NCI-H2107 treated with DMSO at 0.1 percent for 48 hours (cell line): Measurements from ENCODE around the gene FLT1.

ENCODE experiments used
- DNase-seq: peaks from one replicate; lab custom pipeline; 2025; ENCODE audit not compliant: unreplicated experiment; lab: John Stamatoyannopoulos, UW

The FLT1 gene

GRCh38 chr13:28488376-28489005 lies 6.4 kb downstream of the FLT1 start:
- DNase-seq, result no peak

DNA sequence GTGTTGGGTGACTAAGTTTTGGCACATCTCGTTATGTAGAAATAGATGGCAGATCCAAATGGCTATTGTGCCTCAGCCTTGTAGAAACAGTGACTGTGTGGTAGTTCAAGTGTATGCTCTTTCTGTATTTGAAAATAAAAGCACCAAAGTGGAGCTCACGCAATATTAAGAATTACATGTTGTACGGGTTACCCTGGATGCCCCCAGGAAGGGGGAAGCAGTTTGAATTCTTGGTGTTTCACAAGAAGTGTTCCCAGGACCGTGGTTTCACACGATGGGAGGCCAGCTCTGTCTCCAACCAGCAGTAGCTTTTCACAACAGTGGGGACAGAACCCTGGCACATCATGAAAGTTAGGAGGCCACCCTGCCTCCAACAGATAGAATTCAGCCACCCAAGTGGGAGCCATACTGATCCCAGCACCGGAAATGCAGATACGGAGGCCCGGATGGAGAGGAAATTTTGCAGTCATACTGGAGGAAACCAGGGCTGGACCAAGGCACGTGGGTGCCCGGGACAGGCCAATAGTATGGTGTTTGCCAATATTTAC lies 8.9 kb downstream of the FLT1 start:
- DNase-seq, result no peak

GRCh38 chr13:28485551-28485950 lies 9.4 kb downstream of the FLT1 start:
- DNase-seq, result no peak

DNA sequence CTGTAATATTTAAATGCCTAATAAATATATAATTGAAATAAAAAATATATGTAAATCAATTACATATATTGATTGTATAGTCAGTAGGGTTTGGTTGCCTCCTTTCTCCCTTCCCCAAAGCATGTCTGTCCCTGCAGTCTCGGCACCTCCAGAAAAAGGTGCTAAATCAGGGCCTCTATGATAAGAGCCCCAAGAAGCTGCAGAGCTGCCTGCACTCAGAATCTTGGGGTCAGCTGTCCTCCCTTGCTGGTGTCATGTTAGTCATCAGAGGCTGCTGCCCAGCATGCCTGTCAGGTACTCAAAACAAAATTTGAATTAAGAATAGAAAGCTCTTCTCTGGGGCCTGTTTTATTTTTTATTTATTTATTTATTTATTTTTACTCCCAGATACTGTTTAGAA lies 9.8 kb downstream of the FLT1 start:
- DNase-seq, result no peak

DNA sequence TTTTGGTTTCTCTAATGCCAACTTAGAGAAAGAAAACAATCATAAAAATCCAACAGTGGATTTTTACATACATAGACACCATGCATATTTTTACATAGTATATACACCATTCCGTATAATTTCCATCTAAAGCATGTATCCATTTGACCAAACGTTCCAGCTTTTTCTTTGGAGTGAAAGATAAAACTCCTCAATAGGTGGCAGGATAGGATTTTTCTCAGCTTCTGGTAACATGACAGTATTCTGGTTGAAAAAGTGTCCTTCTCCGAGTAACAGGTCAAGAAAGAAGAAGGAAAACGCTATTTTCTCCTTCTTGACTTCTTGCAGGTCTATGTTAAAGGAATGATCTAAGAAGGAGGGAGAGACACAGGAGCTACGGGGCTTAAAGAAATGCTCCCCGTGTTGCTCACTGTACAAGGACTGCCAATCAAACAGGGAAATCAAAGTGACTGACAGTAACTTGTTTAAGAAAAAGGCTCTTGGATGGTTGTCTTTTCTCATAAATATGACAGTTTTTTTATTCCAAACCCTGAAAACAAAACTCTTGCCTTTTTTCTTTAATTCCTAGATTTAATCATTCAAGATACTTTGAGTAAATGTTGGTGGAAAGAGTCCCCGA lies 11.5 kb downstream of the FLT1 start:
- no peak for DNase-seq

DNA sequence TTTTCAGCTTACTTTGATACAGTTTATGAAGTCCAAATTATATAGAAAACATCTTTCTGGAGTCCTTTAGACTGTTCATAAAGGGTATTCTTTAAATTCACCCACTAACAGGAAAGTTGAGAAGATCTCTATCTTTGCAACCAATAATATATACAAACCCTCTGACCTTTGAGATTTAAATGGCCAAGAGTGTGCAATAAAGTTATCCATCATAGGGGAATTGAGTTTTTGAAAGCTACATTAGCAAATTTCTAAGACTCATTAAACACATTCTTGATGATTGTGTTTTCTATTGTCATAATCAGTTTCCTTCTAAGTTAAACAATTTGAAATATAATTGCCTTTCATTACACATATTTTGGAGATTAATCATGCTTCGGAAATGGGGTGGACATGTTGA lies 15.9 kb downstream of the FLT1 start:
- no peak for DNase-seq

DNA sequence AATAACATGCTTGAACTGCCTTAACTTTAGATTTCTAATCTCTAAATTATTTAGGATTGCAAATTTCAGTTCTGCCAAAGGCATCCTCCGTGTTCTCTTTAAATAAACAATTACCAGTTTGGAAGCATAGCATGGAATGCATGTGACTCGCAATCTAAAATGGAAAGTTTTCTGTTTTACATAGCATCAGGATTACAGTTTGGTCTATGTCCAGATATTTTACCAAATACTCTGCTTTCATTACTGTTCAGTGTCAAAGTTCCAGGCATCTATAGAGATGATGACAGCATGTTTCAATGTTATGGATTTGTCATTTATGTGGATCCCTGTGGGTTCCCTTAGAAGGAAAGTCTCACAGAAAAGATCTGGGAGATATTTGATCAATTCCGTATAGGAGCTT lies 16.8 kb downstream of the FLT1 start:
- no peak for DNase-seq

DNA sequence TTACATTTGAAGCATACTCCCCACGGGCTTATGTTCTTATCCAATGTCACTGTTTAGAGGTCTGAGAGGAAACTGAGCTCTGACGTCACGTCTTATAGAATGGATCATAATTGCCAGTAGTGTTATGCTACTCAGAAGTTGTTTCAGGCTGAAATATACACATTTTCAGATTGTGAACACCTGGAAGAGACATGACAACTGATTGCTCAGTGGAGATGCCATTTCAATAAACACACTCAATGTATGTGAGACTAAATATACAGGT lies 17.3 kb downstream of the FLT1 start:
- DNase-seq, result no peak

- DNase-seq, result no peak
Measured at GRCh38 chr13:28476919-28477708, 17.8 kb downstream of the FLT1 start.

DNA sequence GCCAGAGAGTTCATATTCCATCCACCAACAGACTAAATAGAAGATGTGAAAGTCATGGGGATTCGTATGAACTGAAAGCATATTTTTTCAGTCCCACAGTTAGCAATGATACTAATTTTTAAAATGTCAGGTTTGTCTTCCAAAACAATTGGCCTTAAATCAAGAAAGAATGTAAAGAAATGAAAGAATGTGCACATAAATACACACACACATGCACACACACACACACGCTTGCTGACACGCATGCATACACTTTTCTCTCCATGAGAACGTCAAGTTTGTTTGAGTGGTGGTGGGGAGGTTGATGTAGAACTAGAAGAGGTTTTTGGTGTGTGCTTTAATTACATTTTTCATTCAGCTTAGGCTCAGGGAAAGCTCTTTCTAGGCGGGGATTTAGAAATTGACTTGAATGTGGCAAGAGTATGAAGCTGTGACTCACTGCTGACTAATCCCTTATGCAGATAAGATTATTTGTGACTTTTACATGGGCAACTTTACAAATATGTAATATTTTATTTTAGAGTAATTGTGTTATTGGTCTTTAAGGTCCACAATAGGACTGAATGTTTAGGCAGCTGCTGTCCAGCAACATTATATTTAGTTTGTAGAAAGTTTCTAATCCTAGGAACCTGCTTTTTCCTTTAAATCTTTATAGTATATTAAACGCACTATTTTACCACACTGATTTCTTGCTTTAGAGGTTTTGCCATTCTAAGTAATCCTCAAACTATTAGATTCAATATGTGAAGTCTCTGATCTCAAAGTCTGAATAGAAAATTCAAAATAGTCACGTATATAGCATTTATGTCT lies 18.8 kb downstream of the FLT1 start:
- DNase-seq, result no peak

DNA sequence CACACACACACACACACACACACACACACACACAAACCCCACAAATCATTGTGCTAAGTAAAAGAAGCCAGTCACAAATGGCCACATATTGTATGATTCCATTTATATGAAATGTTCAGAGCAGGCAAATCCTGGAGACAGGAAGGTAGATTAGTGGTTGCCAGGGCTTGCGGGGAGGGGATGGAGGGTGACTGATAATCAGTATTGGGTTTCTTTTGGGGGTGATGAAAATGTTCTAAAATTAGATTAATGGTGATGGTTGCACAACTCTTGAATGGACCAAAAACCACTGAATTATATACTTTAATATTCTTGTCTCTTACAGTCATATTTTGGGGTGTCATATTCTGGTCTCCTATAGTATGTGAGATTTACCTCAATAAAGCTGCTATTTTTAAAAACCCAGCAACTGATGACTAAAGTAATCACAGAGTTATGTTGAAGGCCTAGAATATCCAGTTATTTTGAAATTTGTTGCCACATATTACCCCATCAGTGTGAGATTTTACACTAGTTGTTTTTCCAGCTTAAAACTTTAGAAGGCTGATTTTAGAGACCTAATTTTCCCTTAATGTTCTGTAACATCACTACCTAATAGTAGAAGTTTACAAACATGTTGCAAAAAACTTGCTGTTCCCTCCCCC lies 20.3 kb downstream of the FLT1 start:
- DNase-seq, result no peak

DNA sequence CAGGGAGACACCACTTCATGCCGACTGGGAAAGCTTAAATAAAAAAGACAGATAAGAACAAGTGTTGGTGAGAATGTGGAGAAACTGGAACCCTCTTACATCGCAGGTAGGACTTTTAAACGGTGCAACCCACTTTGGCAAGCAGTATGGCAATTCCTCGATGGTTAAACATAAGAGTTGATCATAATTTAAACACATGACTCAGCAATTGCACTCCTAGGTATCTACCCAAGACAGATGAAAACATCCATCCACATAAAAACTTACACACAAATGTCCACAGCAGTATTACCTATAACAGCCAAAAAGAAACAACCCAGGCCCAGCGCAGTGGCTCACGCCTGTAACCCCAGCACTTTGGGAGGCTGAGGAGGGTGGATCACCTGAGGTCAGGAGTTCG lies 21.9 kb downstream of the FLT1 start:
- no peak for DNase-seq

DNA sequence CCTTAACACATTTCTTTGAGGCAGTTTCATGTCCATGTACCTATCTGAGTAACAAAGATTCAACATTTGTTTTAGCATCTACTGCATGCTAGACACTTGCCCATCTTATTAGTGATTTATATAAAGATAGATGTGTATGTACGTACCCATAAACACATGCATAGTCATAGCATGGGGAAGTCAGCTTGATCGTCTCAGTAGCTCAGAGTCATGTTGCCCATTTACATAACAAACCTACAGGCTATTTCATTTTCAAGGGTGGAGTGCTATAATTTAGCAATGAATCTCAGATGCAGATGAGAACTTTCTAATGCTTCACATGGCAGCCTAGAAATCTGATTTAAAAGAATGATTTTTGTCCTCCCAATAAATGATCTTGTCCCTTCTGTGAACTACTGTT lies 23.5 kb downstream of the FLT1 start:
- DNase-seq, result no peak

DNA sequence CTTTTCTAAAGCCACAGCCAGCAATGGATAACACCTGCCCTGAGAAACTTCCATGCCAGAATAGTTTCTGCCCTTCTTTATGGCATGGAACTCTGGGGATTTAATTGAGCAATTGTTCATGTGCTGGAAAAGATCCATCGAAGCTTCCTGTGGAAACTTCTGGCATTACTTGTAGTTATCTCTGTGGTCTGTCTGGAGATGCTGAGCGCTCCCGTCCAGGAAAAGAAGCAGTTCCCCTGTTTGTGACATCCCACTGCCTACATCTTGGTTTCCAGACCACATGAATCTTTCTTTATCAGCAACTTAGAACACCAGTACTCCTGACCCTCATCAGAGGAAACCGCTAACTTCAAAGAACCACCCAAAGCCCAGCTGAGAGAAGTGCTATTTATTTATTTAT lies 24.6 kb downstream of the FLT1 start:
- no peak for DNase-seq

- no peak for DNase-seq
Measured at GRCh38 chr13:28469316-28469715, 25.6 kb downstream of the FLT1 start.

GRCh38 chr13:28468023-28468915 lies 26.7 kb downstream of the FLT1 start:
- no peak for DNase-seq

DNA sequence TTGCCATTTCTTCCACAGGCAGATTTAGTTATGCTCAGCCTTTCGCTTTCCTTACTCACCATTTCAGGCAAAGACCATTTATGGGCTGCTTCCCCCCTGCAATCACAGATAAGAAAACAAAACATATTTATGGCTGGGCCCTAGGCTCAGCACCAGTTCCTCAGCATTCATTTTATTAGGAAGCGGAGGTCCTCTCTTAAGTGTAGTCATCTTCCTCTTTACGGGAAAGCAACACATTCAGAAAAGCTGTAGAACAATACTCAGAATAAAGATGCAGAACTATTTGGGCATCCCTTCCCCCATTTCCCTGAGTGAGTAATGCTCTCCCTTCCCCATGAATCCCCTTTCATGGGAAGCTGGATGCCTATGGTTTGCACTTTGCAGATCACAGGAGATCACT lies 27.9 kb downstream of the FLT1 start:
- DNase-seq, result no peak

DNA sequence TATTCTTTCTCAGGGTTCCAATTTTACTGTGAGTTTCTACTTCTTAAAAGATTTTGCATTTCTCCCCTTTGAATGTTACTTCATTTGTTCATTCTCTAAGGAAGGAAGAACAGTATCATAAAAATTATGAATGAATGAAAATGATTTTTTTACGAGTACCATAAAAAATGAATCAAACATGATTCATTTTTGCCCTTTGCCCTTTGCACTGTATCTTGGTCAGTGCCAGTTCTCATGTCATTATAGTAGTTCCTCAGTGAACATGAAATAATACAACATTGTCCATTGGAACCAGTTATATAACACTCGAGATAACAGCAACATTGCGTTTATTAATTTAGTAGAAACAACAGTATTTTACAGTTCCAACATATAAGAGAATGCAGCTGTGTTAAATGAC lies 28.8 kb downstream of the FLT1 start:
- no peak for DNase-seq

DNA sequence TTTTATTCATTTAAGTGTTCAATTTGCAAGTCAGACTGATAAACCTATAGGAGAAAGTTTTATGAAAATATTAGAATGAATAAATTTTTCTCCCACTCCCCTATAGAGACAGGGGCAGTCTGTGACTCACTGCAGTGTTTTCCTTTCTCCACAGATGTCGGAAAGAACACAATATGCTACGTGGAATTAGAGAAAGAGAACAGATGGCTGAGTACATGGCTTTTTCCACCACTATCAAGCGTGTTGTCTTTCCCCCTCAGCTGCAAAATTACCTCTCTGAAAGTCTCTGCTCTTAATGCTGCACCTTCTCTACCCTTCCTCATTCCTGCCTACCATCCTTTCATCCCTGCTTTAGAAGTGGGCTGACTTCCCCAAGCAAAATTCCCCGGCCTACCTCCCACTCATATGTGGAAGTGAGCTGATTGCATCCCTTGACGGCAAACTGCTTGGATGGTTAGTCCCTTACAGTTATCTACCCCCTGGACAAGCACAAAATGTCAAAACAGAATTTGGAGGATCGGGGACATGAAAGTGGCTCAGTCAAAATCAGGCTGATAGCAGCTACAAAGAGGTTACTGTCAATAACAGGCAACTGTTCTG lies 30.0 kb downstream of the FLT1 start:
- DNase-seq, result no peak

GRCh38 chr13:28463481-28463880 lies 31.4 kb downstream of the FLT1 start:
- no peak for DNase-seq
